ENCODE measurements around the gene ICAM4. TPM values are rescaled to one million over a fixed set of nuclear protein-coding genes. Genes with fewer than 3 reads are reported as not detected.
A peak's percentile ranks its signal among the peaks of the same experiment; 100 is the strongest.

Gene ICAM4
- total RNA-seq, 2 experiments from 2014 or later = 1.4 to 1.8 TPM

GRCh38 chr19:10256551-10256950, 30.2 kb upstream of the ICAM4 start:
- DNase-seq = no peak
- no peak overlapping the region for H3K27ac Mint-ChIP-seq
- CTCF ChIA-PET = interaction anchor here (1.0 to 9.3 kb wide), 2 partner anchors 13 to 134 kb away, joined by 4 to 148 read pairs; no protein-coding TSS in a partner anchor
- H3K4me3 Mint-ChIP-seq = no peak overlapping the region
- peaks cover 37% of the 10 kb centered on the region for H3K4me1 Mint-ChIP-seq
- no peaks in the 10 kb centered on the region for H3K9me3 Mint-ChIP-seq
- no peaks in the 10 kb centered on the region for H3K27me3 Mint-ChIP-seq
- peaks cover 47% of the 10 kb centered on the region for H3K36me3 Mint-ChIP-seq (ENCODE audit: low read depth)
- POLR2A ChIA-PET = no interaction called here

GRCh38 chr19:10256970-10257615, 29.7 kb upstream of the ICAM4 start:
- no peak for DNase-seq
- Mint-ChIP-seq H3K4me1 (peaks cover 35% of the 10 kb centered on the region), H3K27ac (peak overlapping the region; percentile 52), H3K36me3 (ENCODE audit: low read depth) (peaks cover 46% of the 10 kb centered on the region), H3K9me3 (no peaks in the 10 kb centered on the region), H3K4me3 (no peak overlapping the region), H3K27me3 (no peaks in the 10 kb centered on the region)
- ChIA-PET POLR2A (no interaction called here), CTCF (interaction anchor here (2.9 to 9.3 kb wide), 4 partner anchors 134 to 159 kb away, joined by 13 to 148 read pairs (median 18); partner anchors contain the start of gene CDC37)

- Mint-ChIP-seq H3K36me3 (ENCODE audit: low read depth) (peaks cover 42% of the 10 kb centered on the region), H3K4me1 (peaks cover 29% of the 10 kb centered on the region), H3K27ac (no peak overlapping the region), H3K27me3 (no peaks in the 10 kb centered on the region), H3K9me3 (no peaks in the 10 kb centered on the region), H3K4me3 (no peak overlapping the region)
- ChIA-PET CTCF (interaction anchor here (0.6 to 9.3 kb wide), 41 partner anchors 8 to 327 kb away, joined by 3 to 148 read pairs (median 5); partner anchors contain the start of genes CDC37, EIF3G, ICAM1 and ICAM4), POLR2A (interaction anchor here (0.6 kb wide), 1 partner anchor 135 kb away, joined by 3 read pairs; no protein-coding TSS in a partner anchor)
- no peak for DNase-seq
Measured at GRCh38 chr19:10258080-10258710, 28.6 kb upstream of the ICAM4 start.

- Mint-ChIP-seq H3K27me3 (no peaks in the 10 kb centered on the region), H3K4me3 (no peak overlapping the region), H3K4me1 (peaks cover 23% of the 10 kb centered on the region), H3K27ac (peak overlapping the region; percentile 64), H3K9me3 (no peaks in the 10 kb centered on the region), H3K36me3 (ENCODE audit: low read depth) (peaks cover 38% of the 10 kb centered on the region)
- POLR2A ChIA-PET = interaction anchor here (0.6 to 1.6 kb wide), 2 partner anchors 12 to 134 kb away, joined by 3 to 9 read pairs; partner anchors contain the start of gene ICAM1
- peak; percentile 95 for DNase-seq
- CTCF ChIA-PET = interaction anchor here (0.5 to 9.3 kb wide), 43 partner anchors 9 to 362 kb away, joined by 3 to 148 read pairs (median 5); partner anchors contain the start of genes CDC37, EIF3G, ICAM1 and ICAM4
Measured at GRCh38 chr19:10259162-10259905, 27.4 kb upstream of the ICAM4 start.

GRCh38 chr19:10260141-10260584, 26.6 kb upstream of the ICAM4 start:
- ChIA-PET POLR2A (interaction anchor here (0.9 to 1.6 kb wide), 2 partner anchors 11 to 120 kb away, joined by 3 to 9 read pairs; partner anchors contain the start of genes ICAM1 and TYK2), CTCF (interaction anchor here (0.7 to 9.3 kb wide), 15 partner anchors 10 to 167 kb away, joined by 3 to 148 read pairs (median 13); partner anchors contain the start of genes CDC37, ICAM1, ICAM4 and ICAM5)
- peak overlapping the region; percentile 74 for H3K27ac Mint-ChIP-seq
- H3K4me3 Mint-ChIP-seq = no peak overlapping the region
- no peaks in the 10 kb centered on the region for H3K9me3 Mint-ChIP-seq
- H3K36me3 Mint-ChIP-seq (ENCODE audit: low read depth) = peaks cover 29% of the 10 kb centered on the region
- no peak for DNase-seq
- H3K27me3 Mint-ChIP-seq = no peaks in the 10 kb centered on the region
- H3K4me1 Mint-ChIP-seq = peaks cover 21% of the 10 kb centered on the region

GRCh38 chr19:10262771-10263170, 24.0 kb upstream of the ICAM4 start:
- POLR2A ChIA-PET = no interaction called here
- no peak for DNase-seq
- H3K9me3 Mint-ChIP-seq = no peaks in the 10 kb centered on the region
- H3K27me3 Mint-ChIP-seq = no peaks in the 10 kb centered on the region
- H3K36me3 Mint-ChIP-seq (ENCODE audit: low read depth) = peaks cover 12% of the 10 kb centered on the region
- CTCF ChIA-PET = interaction anchor here (0.6 to 9.3 kb wide), 8 partner anchors 8 to 544 kb away, joined by 3 to 148 read pairs (median 5); partner anchors contain the start of genes ICAM1 and TYK2
- peaks cover 16% of the 10 kb centered on the region for H3K4me1 Mint-ChIP-seq
- H3K4me3 Mint-ChIP-seq = no peak overlapping the region
- no peak overlapping the region for H3K27ac Mint-ChIP-seq

- ChIA-PET CTCF (interaction anchor here (0.9 to 6.3 kb wide), 6 partner anchors 8 to 150 kb away, joined by 3 to 66 read pairs (median 6); partner anchors contain the start of genes ICAM4 and ICAM5), POLR2A (interaction anchor here (0.6 kb wide), 1 partner anchor 117 kb away, joined by 4 read pairs; no protein-coding TSS in a partner anchor)
- DNase-seq = no peak
- no peak overlapping the region for H3K27ac Mint-ChIP-seq
- H3K36me3 Mint-ChIP-seq (ENCODE audit: low read depth) = no peaks in the 10 kb centered on the region
- H3K4me1 Mint-ChIP-seq = peaks cover 24% of the 10 kb centered on the region
- H3K4me3 Mint-ChIP-seq = no peak overlapping the region
- no peaks in the 10 kb centered on the region for H3K27me3 Mint-ChIP-seq
- no peaks in the 10 kb centered on the region for H3K9me3 Mint-ChIP-seq
Measured at GRCh38 chr19:10266706-10267105, 20.0 kb upstream of the ICAM4 start.

- no peak for DNase-seq
- Mint-ChIP-seq H3K27me3 (no peaks in the 10 kb centered on the region), H3K9me3 (no peaks in the 10 kb centered on the region), H3K27ac (no peak overlapping the region), H3K36me3 (ENCODE audit: low read depth) (peaks cover 2% of the 10 kb centered on the region), H3K4me3 (no peak overlapping the region), H3K4me1 (peaks cover 30% of the 10 kb centered on the region)
- CTCF ChIA-PET = interaction anchor here (0.6 to 6.3 kb wide), 9 partner anchors 17 to 148 kb away, joined by 3 to 66 read pairs (median 5); partner anchors contain the start of genes ICAM4 and ICAM5
- POLR2A ChIA-PET = interaction anchor here (0.6 kb wide), 1 partner anchor 18 kb away, joined by 8 read pairs; no protein-coding TSS in a partner anchor
Measured at GRCh38 chr19:10268071-10268470, 18.7 kb upstream of the ICAM4 start.

GRCh38 chr19:10269333-10270179, 17.2 kb upstream of the ICAM4 start:
- POLR2A ChIA-PET = interaction anchor here (0.6 to 0.7 kb wide), 2 partner anchors 22 to 111 kb away, joined by 3 read pairs; partner anchors contain the start of gene TYK2
- DNase-seq = peak; percentile 88
- H3K36me3 Mint-ChIP-seq (ENCODE audit: low read depth) = peaks cover 4% of the 10 kb centered on the region
- H3K27ac Mint-ChIP-seq = peak overlapping the region; percentile 90
- peaks cover 32% of the 10 kb centered on the region for H3K4me1 Mint-ChIP-seq
- no peaks in the 10 kb centered on the region for H3K27me3 Mint-ChIP-seq
- CTCF ChIA-PET = interaction anchor here (0.6 to 6.3 kb wide), 26 partner anchors 10 to 154 kb away, joined by 3 to 93 read pairs (median 4); partner anchors contain the start of genes CDC37, ICAM4, ICAM5 and TYK2
- peak overlapping the region; percentile 75 for H3K4me3 Mint-ChIP-seq
- no peaks in the 10 kb centered on the region for H3K9me3 Mint-ChIP-seq

GRCh38 chr19:10270180-10270615, 16.6 kb upstream of the ICAM4 start:
- Mint-ChIP-seq H3K27me3 (no peaks in the 10 kb centered on the region), H3K36me3 (ENCODE audit: low read depth) (peaks cover 4% of the 10 kb centered on the region), H3K4me3 (peak overlapping the region; percentile 75), H3K9me3 (no peaks in the 10 kb centered on the region), H3K4me1 (peaks cover 32% of the 10 kb centered on the region), H3K27ac (peak overlapping the region; percentile 90)
- POLR2A ChIA-PET = no interaction called here
- DNase-seq = peak; percentile 75
- CTCF ChIA-PET = interaction anchor here (0.8 to 6.3 kb wide), 18 partner anchors 10 to 151 kb away, joined by 3 to 93 read pairs (median 7); partner anchors contain the start of genes CDC37, ICAM4 and ICAM5
